Natural killer cell (primary cell): ENCODE data around the gene CACNB2. TPM values are rescaled to one million over a fixed set of nuclear protein-coding genes. Genes with fewer than 3 reads are reported as not detected.

ENCODE experiments used
- ATAC-seq, 3 donors: fragments of 150-1000 bp in 2 of 3; fragments of 200-7000 bp in 1 of 3; cut with Tn5 transposase; 1 replicate in 1 of 3; 2 replicates in 2 of 3; pipeline ENCODE4 v1.10.0; 2021; ENCODE audit warnings: mild to moderate bottlenecking in 2 of 3, moderate library complexity in 2 of 3
- DNase-seq, 2 donors: peaks; one replicate each; pipeline versions ENCODE4 v3.0.0 to v3.0.0-alpha.2; 2013 to 2021; ENCODE audit warnings: mixed read lengths in 1 of 2
- H3K27ac ChIP-seq: one replicate; pipeline ENCODE4 v1.5.1; 2013; ENCODE audit warnings: mild to moderate bottlenecking, low read length
- H3K27me3 ChIP-seq: one replicate; pipeline ENCODE4 v1.6.1; 2013; ENCODE audit warnings: low read length; ENCODE audit not compliant: control insufficient read depth, insufficient read depth
- H3K36me3 ChIP-seq: one replicate; pipeline ENCODE4 v1.6.1; 2013; ENCODE audit warnings: low read length; ENCODE audit not compliant: control insufficient read depth, insufficient read depth
- H3K4me1 ChIP-seq: one replicate; pipeline ENCODE4 v1.6.1; 2013; ENCODE audit warnings: low read length; ENCODE audit not compliant: control insufficient read depth, insufficient read depth
- H3K4me3 ChIP-seq: one replicate; pipeline ENCODE4 v1.5.1; 2013; ENCODE audit warnings: low read length
- H3K9me3 ChIP-seq: one replicate; pipeline ENCODE4 v1.6.1; 2013; ENCODE audit warnings: low read length; ENCODE audit not compliant: control insufficient read depth, insufficient read depth
- H3K27ac Mint-ChIP-seq, 2 donors: one replicate each; pipeline ENCODE4 v1.8.0; 2022; ENCODE audit warnings: mild to moderate bottlenecking in 2 of 2, mixed read lengths in 2 of 2, moderate library complexity in 1 of 2
- H3K27me3 Mint-ChIP-seq, 2 donors: one replicate each; pipeline ENCODE4 v1.8.0; 2022; ENCODE audit warnings: low read depth in 2 of 2, mixed read lengths in 2 of 2
- H3K36me3 Mint-ChIP-seq: one replicate; pipeline ENCODE4 v1.8.0; 2022; ENCODE audit warnings: mixed read lengths
- H3K4me1 Mint-ChIP-seq, 2 donors: one replicate each; pipeline ENCODE4 v1.8.0; 2022; ENCODE audit warnings: mixed read lengths in 2 of 2
- H3K4me3 Mint-ChIP-seq: one replicate; pipeline ENCODE4 v1.8.0; 2022; ENCODE audit warnings: mild to moderate bottlenecking, moderate library complexity, mixed read lengths
- H3K9me3 Mint-ChIP-seq, 2 donors: one replicate each; pipeline ENCODE4 v1.8.0; 2022; ENCODE audit warnings: mixed read lengths in 2 of 2
- WGBS: methylation state at CpG from one replicate; pipeline ENCODE4 v1.1.7; 2013; ENCODE audit warnings: missing lambda C conversion rate; ENCODE audit not compliant: insufficient coverage; 5-methylcytosine and 5-hydroxymethylcytosine counted together
- intact Hi-C: fragments of 100-400 bp; cut with micrococcal nuclease; formaldehyde crosslinking; loops from one replicate; pipeline ENCODE4 v1.14.2; 2022
- total RNA-seq, 4 donors: library from RNA; stranded (reverse); fragments of 120-200 nt in 1 of 4; gene quantifications; one replicate each; pipeline versions ENCODE4 v1.2.3 to v1.2.4, GENCODE V29; 2013 to 2022
- TF ChIP-seq, protein P1 (sequence below): fragments of 200-600 bp; IDR thresholded peaks from one replicate; pipeline ENCODE4 v1.8.0; 2022; ENCODE audit warnings: antibody characterized with exemption

CACNB2 gene
- total RNA-seq, 3 donors from 2014 or later (not counting 1 experiment from before 2014, with no cell fraction given) = not detected

DNA sequence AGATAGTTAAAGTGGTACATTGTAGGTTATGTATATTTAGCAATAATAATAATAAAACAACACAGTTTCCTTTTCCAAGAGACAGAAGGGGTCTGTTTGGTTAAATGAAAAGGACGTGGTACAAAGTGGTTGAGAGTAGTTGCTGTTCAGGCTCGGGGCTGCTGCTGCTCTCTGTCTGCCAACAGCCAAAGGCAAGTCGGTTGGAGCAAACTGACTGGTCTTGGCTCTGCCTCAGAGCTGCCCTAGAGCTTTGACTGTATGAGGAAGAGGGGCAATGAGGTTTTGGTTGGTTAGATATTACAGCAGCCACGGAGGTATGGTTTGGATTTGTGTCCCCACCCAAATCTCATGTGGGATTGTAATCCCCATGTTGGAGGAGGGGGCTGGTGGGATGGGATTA is 95.3 kb downstream of the CACNB2 start:
- Mint-ChIP-seq H3K4me3 (no peak overlapping the region), H3K9me3 (no peaks in the 10 kb centered on the region), H3K27me3 (peaks cover 0 to 2% of the 10 kb centered on the region in 2 donors), H3K27ac (no peak overlapping the region), H3K36me3 (no peaks in the 10 kb centered on the region), H3K4me1 (no peaks in the 10 kb centered on the region)
- intact Hi-C loops = no loop called here
- Histone ChIP-seq H3K4me3 (no peak overlapping the region), H3K4me1 (no peaks in the 10 kb centered on the region), H3K36me3 (no peaks in the 10 kb centered on the region), H3K9me3 (no peaks in the 10 kb centered on the region), H3K27me3 (no peaks in the 10 kb centered on the region), H3K27ac (no peak overlapping the region)
- DNase-seq (no peak), ATAC-seq (no peak)
- 83% methylated on average over 4 of the region's 4 CpGs for WGBS
- TF ChIP-seq, protein P1, sequence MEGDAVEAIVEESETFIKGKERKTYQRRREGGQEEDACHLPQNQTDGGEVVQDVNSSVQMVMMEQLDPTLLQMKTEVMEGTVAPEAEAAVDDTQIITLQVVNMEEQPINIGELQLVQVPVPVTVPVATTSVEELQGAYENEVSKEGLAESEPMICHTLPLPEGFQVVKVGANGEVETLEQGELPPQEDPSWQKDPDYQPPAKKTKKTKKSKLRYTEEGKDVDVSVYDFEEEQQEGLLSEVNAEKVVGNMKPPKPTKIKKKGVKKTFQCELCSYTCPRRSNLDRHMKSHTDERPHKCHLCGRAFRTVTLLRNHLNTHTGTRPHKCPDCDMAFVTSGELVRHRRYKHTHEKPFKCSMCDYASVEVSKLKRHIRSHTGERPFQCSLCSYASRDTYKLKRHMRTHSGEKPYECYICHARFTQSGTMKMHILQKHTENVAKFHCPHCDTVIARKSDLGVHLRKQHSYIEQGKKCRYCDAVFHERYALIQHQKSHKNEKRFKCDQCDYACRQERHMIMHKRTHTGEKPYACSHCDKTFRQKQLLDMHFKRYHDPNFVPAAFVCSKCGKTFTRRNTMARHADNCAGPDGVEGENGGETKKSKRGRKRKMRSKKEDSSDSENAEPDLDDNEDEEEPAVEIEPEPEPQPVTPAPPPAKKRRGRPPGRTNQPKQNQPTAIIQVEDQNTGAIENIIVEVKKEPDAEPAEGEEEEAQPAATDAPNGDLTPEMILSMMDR = no peak

DNA sequence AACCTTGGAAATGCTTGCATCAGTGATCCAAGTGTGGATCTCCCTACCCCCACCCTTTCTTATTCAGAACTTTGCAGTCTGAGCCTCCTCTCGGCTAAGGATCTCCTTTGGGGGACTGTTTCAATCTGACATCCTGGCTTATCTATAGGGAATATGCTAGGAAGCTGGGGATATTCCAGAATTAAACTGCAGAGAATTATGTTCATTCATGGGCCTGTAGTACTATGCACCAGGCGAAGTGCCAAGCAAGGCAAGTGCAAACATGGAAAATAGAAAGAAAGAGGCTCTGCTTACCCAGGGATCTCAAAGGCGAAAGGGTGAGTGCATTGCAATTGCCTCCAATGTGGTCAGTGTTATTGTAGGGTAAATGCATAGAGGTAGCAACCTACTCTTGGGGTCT is 96.5 kb downstream of the CACNB2 start:
- no peak overlapping the region for H3K27ac Mint-ChIP-seq
- peaks cover 0 to 2% of the 10 kb centered on the region in 2 donors for H3K27me3 Mint-ChIP-seq
- no peak for ATAC-seq
- no peaks in the 10 kb centered on the region for H3K36me3 Mint-ChIP-seq
- no peak overlapping the region for H3K4me3 Mint-ChIP-seq
- H3K4me1 Mint-ChIP-seq = no peaks in the 10 kb centered on the region
- no peak for DNase-seq
- no peaks in the 10 kb centered on the region for H3K9me3 Mint-ChIP-seq
- no peaks in the 10 kb centered on the region for H3K4me1 ChIP-seq
- H3K9me3 ChIP-seq = no peaks in the 10 kb centered on the region
- no peaks in the 10 kb centered on the region for H3K36me3 ChIP-seq
- no peaks in the 10 kb centered on the region for H3K27me3 ChIP-seq
- no peak overlapping the region for H3K27ac ChIP-seq
- TF ChIP-seq, protein P1 = no peak
- H3K4me3 ChIP-seq = no peak overlapping the region
- intact Hi-C loops = no loop called here
- 82% methylated on average over 3 of the region's 3 CpGs for WGBS

DNA sequence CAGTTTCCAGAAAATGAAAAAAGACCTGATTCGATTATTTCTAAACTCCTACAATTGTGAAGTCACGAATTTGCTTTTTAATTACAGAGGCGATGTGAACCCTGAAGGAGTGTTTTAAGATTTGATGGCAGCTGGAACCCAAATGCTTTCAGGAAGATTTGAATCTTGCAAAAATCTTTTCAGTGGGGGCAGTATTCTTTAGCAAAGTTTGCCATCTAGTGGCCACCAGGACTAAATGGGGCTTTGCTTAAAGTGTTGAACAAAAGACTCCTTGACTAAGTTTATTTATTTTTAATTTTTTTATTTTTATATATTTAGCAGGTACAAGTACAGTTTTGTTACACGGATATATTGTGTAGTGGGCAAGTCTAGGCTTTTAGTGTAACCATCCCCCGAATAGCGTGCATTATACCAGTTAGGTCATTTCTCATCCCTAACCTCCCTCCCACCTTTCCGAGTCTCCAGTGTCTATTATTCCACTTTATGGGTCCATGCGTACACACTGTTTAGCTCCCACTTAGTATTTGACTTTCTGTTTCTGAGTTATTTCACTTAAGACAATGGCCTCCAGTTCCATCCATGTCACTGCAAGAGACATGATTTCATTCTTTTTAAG is 98.8 kb downstream of the CACNB2 start:
- no peak overlapping the region for H3K4me3 Mint-ChIP-seq
- DNase-seq = peak in 1 of 2 donors; percentile 33
- WGBS = 67% methylated on average over 7 of the region's 8 CpGs

More for the DNA sequence above, 98.8 kb downstream of the CACNB2 start:
- no peak overlapping the region for H3K27ac Mint-ChIP-seq
- H3K36me3 ChIP-seq = no peaks in the 10 kb centered on the region
- H3K4me1 ChIP-seq = no peaks in the 10 kb centered on the region
- no peak overlapping the region for H3K4me3 ChIP-seq
- no peaks in the 10 kb centered on the region for H3K27me3 ChIP-seq
- no peaks in the 10 kb centered on the region for H3K9me3 ChIP-seq
- H3K4me1 Mint-ChIP-seq = no peaks in the 10 kb centered on the region
- H3K27ac ChIP-seq = no peak overlapping the region
- TF ChIP-seq, protein P1 = no peak
- H3K36me3 Mint-ChIP-seq = no peaks in the 10 kb centered on the region
- H3K27me3 Mint-ChIP-seq = peaks cover 0 to 2% of the 10 kb centered on the region in 2 donors
- intact Hi-C loops = no loop called here
- no peaks in the 10 kb centered on the region for H3K9me3 Mint-ChIP-seq
- no peak for ATAC-seq
